ENCODE measurements around the gene TTC28.
"Not testable (repeated sequence)": the region's sequence is repeated elsewhere in the genome, so short reads cannot be mapped to it uniquely, and the experiment has no call there.

The TTC28 gene

GRCh38 chr22:28480000-28480715, 199.5 kb downstream of the TTC28 start:
- DNase-seq: no peak

DNA sequence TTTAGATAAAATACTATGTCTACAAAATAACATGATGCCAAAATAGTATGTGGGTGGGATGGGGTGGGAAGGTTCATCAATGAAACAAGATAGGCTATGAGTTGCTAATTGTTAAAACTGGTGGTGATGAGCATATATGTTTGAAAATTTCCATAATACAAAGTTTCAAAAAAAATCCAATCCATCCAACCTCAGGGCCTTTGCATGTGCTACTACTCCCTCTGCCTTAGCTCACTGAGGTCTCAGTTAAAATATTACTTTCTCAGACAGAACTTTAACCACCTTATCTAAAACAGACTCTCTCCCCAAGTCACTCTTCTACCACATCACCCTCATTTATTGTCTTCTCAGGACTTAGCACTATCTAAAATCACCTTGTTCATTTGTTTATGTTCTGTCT, 201.1 kb downstream of the TTC28 start:
- no peak for DNase-seq

DNA sequence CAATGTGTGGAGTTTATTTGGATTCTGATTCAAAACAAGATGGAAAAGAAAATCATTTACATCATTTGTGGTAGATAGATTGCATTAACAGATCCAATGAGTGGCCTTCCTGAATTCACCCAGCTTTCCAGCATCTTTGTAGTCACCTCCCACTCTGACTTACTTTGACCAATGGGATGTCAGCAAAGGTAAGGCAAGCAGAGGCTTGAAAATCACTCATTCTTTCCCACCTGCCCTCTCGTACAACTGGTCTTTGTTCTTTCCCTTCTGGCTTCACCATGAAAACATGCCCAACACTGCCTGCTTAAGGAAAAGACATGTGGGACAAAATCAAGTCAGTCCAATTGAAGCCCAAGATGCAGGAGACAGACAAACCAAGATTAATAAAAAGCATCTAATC, 202.1 kb downstream of the TTC28 start:
- DNase-seq: no peak

GRCh38 chr22:28474330-28474729, 205.3 kb downstream of the TTC28 start:
- no peak for DNase-seq

GRCh38 chr22:28473258-28473657, 206.4 kb downstream of the TTC28 start:
- DNase-seq: no peak

DNA sequence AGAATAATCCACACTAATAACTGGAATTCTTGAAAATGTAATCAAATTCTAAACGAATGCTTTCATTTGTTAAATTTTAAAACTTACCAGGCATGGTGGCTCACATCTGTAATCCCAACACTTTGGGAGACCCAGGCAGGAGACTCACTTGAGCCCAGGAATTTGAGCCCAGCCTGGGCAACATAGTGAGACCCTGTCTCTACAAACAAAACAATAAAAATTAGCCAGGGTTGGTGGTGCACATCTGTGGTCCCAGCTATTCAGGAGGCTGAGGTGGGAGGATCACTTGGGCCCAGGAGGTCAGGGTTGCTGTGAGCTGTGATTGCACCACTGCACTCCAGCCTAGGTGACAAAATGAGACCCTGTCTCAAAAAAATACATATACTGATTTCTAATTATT, 212.6 kb downstream of the TTC28 start:
- DNase-seq: not testable (repeated sequence)

- no peak for DNase-seq
These were observed 213.2 kb downstream of the TTC28 start for GRCh38 chr22:28466399-28466798.

DNA sequence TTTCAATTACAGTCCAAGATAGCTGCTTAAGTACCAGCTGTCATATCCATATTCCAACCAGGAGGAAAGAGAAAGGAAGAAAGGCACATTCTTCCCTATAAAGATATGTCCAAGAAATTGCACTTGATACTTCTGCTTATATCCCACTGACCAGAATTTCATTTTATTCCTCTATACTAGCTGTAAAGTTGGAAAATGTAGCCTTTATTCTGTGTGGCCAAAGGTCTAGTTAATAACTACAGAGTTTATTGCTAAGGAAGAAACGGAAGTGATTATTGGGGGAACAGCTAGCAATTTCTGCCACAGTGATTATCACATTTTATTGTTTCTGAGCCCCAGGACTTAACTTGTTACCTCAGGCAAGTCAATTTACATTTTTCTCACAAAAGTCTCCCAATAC, 213.8 kb downstream of the TTC28 start:
- DNase-seq: no peak

DNA sequence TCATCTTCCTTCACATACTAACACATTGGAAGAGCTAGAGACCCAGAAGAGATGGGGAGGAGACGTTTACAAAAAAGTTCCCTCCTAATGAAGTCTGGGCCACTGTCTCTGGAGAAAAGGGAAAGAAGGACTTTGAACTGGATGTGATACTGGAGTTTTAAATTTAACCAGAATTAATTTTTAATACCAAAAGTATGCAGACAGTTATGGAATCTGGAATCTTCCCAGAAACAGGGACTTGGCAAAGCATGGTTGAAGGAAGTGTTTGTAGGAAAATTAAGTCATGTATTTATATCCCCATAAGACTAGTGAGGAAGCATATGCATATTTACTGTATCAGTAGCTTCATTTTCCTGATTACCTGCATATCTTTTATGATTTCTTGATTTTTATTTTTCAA, 215.5 kb downstream of the TTC28 start:
- no peak for DNase-seq

DNA sequence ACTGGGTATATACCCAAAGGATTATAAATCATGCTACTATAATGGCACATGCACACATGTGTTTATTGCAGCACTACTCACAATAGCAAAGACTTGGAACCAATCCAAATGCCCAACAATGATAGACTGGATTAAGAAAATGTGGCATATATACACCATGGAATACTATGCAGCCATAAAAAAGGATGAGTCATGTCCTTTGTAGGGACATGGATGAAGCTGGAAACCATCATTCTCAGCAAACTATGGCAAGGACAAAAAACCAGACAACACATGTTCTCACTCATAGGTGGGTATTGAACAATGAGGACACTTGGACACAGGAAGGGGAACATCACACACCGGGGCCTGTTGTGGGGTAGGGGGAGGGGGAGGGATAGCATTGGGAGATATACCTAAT, 216.2 kb downstream of the TTC28 start:
- not testable (repeated sequence) for DNase-seq

DNA sequence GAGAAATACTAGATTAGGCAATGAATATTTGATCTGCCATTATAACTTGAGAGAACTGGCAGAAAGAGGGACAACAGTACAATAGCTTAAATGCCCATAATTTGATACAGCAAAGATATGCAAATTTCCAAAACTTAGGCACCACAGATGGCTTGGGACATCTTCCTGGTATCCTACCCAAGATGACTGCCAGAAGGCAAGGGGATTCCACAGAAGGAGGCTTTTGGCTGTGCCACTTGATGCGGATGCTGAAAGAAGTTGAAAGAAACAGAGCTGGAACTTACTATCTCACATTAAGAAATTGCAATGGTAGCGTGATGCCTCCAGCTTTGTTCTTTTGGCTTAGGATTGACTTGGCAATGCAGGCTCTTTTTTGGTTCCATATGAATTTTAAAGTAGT, 216.7 kb downstream of the TTC28 start:
- DNase-seq: no peak

- DNase-seq: no peak
These were observed 217.6 kb downstream of the TTC28 start for GRCh38 chr22:28462041-28462440.

DNA sequence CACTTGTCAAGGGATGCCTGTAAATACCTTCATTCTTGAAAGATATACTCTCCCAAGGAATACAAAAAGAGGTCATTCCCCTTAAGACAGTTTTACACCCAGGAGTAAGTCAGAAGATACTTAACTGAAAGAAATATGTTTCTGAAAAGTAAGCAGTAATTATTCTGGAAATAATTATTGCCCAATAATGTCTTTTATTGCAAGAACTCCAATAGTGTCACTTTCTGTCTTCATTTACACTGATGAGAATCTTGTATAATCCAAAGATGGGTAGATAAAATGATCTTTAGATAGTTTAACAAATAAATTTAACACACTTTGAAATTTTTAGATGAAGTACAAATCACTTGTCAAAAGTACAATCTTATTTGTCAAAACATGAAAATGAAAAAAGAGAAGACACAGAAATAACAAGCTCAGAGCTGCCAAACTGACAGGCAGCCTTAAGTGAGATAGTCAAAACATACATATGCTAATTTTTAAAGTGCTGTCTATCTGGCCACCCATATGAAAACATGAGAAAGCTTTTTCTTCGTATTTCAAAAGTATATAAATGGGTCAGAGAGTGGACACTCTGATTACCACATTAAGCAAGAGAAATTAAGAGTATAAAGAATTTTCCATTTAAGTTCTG, 225.1 kb downstream of the TTC28 start:
- DNase-seq: no peak

- no peak for DNase-seq
These were observed 229.5 kb downstream of the TTC28 start for GRCh38 chr22:28450109-28450508.

GRCh38 chr22:28449041-28449440, 230.6 kb downstream of the TTC28 start:
- no peak for DNase-seq

DNA sequence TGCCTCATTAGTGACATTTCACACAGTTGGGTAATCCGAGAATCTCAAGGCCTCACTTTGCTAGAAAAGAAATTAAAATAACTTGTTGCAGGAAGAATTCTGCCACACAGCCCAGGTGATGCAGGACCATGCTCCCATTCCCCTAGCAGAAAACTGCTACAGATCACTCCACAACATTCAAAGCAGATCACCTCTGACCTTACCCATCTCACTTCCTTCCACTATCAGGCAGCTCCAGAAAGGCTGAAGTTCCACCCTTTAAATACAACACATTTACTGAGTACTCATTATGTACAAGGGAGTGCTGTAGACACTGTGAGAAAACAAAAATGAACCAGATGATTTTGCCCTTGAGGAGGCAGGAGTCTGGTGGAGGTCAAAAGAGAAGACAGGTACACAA, 231.0 kb downstream of the TTC28 start:
- DNase-seq: no peak

DNA sequence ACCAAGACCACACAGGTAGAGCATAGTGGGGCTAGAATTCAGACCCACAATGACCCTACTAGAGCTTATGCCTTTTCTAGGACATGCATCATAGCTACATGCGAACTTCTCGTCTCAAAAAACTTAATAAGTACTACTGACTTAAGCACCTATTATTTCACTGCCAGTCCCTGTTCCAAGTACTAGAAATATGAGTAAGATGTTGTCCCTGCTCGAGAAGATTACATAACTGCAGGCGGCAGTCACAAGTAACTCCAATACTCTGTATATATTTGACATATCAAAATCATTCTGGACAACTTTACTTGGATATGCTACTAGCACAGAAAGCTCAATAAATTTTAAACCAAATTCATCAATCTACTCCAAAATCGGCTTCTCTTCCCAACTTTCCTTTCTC, 235.0 kb downstream of the TTC28 start:
- no peak for DNase-seq

DNA sequence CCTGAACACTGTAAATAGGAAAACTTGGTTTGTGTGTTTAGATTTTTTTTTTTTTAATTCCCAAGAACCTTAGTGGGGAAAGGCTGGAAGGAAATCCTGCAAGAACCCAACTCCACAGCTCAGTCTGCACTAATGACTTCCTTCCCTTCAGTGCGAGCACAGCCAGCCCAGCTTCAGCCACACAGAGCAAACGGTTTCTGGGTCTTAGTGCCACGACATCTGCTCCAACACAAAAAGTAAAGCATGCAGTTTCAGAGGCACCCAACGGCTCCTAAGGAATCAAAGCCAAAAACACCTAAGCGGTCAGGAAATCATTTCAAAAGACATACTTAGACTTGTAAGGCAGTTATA, 236.1 kb downstream of the TTC28 start:
- DNase-seq: peak; percentile 45 to 46

DNA sequence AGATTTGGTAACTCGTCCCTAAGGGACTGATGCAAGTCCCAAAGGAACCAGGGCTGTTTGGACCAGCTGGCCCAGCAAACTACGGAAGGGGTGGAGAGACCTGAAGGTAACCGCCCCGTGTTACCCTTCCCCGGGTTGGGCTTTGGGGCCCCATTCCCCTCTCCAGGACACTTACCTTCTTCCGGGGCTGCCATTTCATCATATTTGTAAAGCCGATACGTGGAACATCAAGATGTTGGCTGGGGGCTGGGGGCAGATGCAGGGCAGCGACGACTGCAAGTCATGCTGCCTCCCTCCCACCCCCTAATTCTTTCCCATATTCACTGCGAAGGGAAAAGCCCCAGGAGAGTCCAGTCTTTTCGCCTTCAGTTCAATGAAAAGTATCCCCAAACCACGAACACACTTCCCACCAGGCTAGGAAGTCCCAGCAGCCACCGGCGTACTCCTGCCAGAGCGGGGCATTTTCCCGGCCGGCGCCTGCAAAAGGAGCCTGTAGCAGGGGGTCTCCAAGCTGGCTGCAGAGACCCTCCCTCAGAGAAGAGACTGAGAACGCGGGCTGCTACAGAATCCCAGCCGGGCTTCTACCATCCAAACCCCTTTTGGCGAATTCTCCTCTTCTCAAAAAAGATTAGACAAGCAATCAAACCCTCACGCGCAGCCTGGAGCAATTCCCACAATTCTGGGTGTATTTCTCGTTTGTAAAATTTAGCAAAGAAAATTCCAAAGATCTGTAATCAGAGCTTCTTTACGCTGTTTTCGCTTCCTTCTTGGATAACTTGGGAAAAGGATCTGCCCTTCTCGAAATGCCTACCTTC, 236.7 kb downstream of the TTC28 start:
- DNase-seq: peak; percentile 12 to 17

DNA sequence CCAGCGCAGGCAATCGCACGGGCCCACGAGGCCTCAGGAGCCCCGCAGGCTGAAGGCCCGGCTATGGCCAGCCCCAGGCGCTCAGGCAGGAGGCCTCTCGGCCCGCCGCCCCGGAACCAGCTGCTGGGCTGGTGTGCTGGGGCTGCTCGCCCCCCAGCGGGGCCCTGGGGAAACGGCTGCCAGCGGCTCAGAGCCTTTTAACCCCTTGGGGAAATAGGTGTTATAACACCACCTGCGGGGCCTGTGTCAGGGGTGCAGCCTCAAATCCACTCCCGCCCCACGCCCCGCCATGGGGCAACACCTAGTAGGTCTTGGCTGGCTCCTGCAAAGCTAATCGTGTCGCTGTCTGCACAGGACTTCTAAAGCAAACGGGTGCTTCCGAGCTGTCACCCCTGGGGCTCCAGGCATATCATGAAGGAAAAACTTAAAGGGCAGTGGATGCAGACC, 237.4 kb downstream of the TTC28 start:
- DNase-seq: peak; percentile 52 to 68

DNA sequence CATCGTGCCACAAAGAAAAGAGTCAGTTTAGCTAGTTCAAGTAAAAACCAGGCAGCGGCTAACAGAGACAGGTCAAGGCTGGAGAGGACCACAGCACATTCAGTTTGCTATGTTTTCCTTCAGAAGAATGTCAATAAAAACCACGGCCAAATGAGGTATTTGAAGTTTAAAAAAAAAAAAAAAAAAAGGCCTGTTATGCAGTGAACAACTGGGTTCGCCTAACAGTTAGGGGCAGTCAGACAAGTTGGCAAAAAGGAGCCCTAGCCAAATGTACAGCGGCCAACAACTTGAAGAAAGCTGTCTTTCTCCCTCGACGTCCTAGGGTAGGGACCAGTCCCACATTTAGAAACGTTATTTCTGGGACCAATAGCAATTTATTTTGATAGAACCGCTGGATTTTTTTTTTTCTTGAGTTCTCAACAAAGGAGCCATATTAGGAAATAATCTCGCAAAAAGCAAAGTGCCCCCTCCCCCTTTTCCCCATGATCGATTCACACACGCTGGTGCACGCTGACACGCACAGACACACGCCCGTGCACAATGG, 237.8 kb downstream of the TTC28 start:
- no peak for DNase-seq

DNA sequence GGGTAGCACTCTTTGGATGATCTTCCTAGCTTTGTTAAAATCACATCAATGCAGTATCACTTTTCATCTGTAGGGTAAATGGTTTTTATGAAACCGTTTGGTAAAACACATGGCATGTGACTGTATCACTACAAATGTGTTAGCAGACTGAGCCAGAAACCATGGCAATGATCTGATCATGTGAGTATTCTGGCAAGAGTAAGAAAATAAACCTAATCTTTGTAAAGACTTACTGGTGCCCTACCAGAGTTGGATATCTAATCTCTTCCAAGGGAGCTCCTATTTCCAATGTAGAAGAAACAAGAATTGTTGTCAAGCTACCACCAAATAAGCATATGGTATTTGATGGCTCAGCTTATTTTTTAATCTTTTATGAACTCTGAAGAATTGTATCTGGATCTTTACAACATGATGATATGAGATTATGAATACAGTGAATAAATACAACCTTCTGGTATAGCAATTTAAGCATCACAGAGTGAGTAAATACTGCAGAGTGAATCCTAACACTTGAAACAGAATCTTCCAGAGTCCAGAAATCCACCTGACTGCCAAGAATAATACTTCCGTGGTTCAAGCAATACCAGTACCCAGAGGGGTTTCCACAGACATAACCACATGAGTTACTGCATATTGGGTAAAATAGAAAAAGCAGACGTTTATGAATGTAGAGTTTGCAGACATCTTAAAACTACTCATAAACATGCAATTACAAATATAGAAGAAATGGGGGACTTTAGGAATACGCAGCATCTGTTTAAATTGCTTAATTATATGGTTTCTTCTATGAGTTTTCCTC, 238.8 kb downstream of the TTC28 start:
- DNase-seq: no peak

All from inflammatory macrophage treated with lipopolysaccharide for 1 hour (primary cell).